ENCODE results near the gene GDF2. TPM values are rescaled to one million over a fixed set of nuclear protein-coding genes. Genes with fewer than 3 reads are reported as not detected.

The GDF2 gene
- total RNA-seq, 1 donor from 2014 or later = 0.21 TPM

- Histone ChIP-seq H3K36me3 (no peaks in the 10 kb centered on the region), H3K4me1 (peaks cover 0 to 13% of the 10 kb centered on the region in 2 donors), H3K9me3 (no peaks in the 10 kb centered on the region), H3K4me3 (no peak overlapping the region), H3K27me3 (no peaks in the 10 kb centered on the region), H3K27ac (no peak overlapping the region)
- TF ChIP-seq CTCF (IDR thresholded peaks at IDR 0.05) = no peak
- intact Hi-C loops (cut with DNase I) = no loop called here
- DNase-seq (ENCODE audit: low spot score in 2 of 2) = no peak
These were observed 30.6 kb upstream of the GDF2 start for GRCh38 chr10:47291682-47292081.

DNA sequence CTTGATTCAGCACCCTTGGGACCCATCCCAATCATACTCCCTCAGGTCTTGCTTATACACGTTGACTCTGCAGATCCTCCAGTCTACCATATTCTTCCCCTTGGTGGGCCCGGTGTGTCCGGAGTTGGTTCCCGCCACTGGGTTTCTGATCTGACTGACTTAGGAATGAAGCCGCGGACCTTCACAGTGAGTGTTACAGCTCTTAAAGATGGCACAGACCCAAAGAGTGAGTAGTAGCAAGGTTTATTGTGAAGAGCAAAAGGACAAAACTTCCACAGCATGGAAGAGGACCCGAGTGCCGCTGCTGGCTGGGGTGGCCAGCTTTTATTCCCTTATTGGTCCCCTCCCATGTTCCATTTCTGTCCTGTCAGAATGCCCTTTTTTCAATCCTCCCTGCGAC, 28.2 kb upstream of the GDF2 start:
- Histone ChIP-seq H3K36me3 (no peaks in the 10 kb centered on the region), H3K4me3 (no peak overlapping the region), H3K4me1 (peaks cover 0 to 11% of the 10 kb centered on the region in 2 donors), H3K27me3 (no peaks in the 10 kb centered on the region), H3K27ac (no peak overlapping the region), H3K9me3 (no peaks in the 10 kb centered on the region)
- intact Hi-C loops (cut with DNase I) = no loop called here
- peak in 1 of 2 donors; percentile 43 for DNase-seq (ENCODE audit: low spot score in 2 of 2)
- TF ChIP-seq CTCF (IDR thresholded peaks at IDR 0.05) = no peak

DNA sequence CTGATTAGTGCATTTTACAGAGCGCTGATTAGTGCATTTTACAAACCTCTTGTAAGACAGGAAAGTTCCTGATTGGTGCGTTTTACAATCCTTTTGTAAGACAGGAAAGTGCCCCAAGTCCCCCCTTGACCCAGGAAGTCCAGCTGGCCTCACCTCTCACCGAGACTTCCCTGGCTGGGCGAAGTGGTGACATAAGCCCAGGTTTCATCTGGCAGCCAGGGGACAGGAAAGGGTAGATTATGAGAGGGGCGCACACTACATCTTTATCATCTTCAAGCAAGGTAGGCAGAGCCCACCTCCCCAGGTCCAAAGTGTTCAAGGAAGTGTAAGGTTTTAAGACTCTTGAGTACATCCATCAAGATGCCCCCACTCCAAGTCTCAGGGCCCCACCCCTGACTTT, 27.8 kb upstream of the GDF2 start:
- Histone ChIP-seq H3K36me3 (no peaks in the 10 kb centered on the region), H3K27me3 (no peaks in the 10 kb centered on the region), H3K4me3 (no peak overlapping the region), H3K27ac (no peak overlapping the region), H3K9me3 (no peaks in the 10 kb centered on the region), H3K4me1 (peaks cover 0 to 14% of the 10 kb centered on the region in 2 donors)
- intact Hi-C loops (cut with DNase I) = no loop called here
- TF ChIP-seq CTCF (IDR thresholded peaks at IDR 0.05) = no peak
- DNase-seq (ENCODE audit: low spot score in 2 of 2) = peak in 1 of 2 donors; percentile 46

DNA sequence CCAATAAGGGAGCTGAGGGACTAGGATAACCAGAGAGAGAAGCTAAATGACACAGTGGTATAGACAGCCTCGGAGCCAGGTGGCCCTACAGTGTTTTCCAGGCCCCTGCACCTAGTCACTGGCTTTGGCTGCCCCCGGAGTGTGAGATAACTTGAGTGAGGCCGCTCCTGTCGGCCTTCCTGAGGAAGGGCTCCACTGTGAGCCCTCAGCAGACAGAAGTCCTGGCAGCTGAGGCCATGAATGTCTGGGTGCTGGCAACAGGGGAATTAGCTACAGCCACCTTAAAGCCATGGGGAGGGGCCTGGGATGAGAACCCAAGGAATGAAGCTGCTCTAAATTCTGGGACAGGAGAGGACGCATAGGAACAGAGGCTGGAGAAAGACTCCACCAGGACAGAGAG, 26.8 kb upstream of the GDF2 start:
- intact Hi-C loops (cut with DNase I) = loop anchor here (5.0 kb wide), 1 partner anchor 128 kb away; no protein-coding TSS in a partner anchor
- no peak overlapping the region for H3K4me3 ChIP-seq
- H3K36me3 ChIP-seq = no peaks in the 10 kb centered on the region
- peak in 1 of 2 donors; percentile 42 for DNase-seq (ENCODE audit: low spot score in 2 of 2)
- H3K27ac ChIP-seq = no peak overlapping the region
- no peaks in the 10 kb centered on the region for H3K9me3 ChIP-seq
- peaks cover 0 to 20% of the 10 kb centered on the region in 2 donors for H3K4me1 ChIP-seq
- H3K27me3 ChIP-seq = no peaks in the 10 kb centered on the region
- no peak for TF ChIP-seq CTCF (IDR thresholded peaks at IDR 0.05)

- Histone ChIP-seq H3K9me3 (no peaks in the 10 kb centered on the region), H3K36me3 (no peaks in the 10 kb centered on the region), H3K4me1 (peaks cover 0 to 28% of the 10 kb centered on the region in 2 donors), H3K4me3 (no peak overlapping the region), H3K27me3 (no peaks in the 10 kb centered on the region), H3K27ac (peak overlapping the region in 1 of 2 donors; percentile 49)
- DNase-seq (ENCODE audit: low spot score in 2 of 2) = peak in 1 of 2 donors; percentile 60
- intact Hi-C loops (cut with DNase I) = loop anchor here (5.0 kb wide), 1 partner anchor 129 kb away; no protein-coding TSS in a partner anchor
- TF ChIP-seq CTCF (IDR thresholded peaks at IDR 0.05) = no peak
These were observed 25.9 kb upstream of the GDF2 start for GRCh38 chr10:47296156-47296894.

Measured in ascending aorta (tissue), 2 donors.